Measurements from ENCODE around the gene MAP3K20.
"Not testable (repeated sequence)": the region's sequence is repeated elsewhere in the genome, so short reads cannot be mapped to it uniquely, and the experiment has no call there.

Gene MAP3K20

DNA sequence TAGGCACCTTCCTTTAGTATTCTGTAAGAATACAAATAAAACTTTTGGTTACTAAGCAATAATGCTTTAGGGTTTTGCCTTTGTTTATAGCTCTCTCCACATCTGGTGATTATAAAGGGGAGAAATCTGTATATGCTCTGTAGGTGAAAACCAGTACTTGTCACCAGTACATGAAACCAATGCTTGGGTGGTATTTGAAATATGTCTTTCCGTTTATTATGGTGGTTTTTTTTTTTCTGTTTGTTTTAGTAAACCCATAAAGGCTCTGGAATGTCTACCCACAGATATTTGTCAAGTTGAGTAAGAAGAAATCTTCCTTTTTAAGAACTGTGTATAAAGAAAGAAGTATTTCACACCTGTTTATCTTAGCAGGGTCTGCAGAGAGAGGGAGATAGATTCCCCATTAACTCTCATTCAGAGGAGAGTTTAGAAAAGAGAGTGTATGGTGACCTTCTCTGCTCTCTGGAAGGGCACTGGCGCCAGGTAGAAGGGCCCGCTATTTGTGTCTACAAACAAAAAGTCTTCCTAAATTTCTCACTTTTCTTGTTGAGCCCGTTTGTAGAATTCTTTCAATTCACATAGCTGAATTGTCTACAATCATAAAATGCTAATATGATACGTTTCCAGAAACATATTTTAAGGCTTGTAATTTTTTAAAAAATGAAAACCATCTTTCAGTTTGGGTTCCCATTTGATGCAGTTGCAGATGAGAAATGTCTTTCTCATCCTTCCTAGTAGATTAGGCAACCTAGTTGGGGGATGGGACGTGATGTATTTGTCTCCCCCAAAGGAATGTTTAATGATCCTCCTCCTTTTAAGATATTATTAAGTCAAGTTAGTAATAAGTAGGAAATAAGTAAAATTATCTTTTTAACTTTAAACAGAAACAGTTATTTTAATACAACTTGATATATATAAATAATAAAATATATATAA is 33.9 kb downstream of the MAP3K20 start:
- peaks cover 12% of the 10 kb centered on the region for H3K4me1 Mint-ChIP-seq
- peak overlapping the region; percentile 4 for H3K27ac Mint-ChIP-seq
- H3K27me3 Mint-ChIP-seq = no peaks in the 10 kb centered on the region
- H3K4me3 Mint-ChIP-seq = no peak overlapping the region
- H3K9me3 Mint-ChIP-seq = peaks cover 1% of the 10 kb centered on the region
- ATAC-seq (ENCODE audit: low read depth) (no peak), DNase-seq (ENCODE audit: low spot score in 2 of 2) (no peak)
- peaks cover 5% of the 10 kb centered on the region for H3K36me3 Mint-ChIP-seq

DNA sequence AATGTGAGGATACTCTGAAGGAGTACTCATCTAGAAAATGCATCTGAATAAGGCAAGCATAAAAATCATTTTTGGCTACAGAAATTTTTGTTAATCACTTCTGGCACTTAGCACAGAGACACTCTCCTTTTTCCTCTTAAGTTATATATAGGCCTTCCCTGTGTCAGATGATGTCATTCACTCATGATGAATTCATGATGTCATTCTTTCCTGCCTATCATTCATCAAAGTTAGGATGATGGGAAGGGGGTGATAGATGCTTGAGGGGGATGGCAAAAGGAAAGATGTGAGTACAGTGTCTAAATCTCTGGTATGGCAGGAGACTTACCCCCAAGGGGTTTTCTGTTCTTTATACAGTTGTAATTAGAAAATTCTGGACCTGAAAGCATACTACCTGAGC is 42.0 kb downstream of the MAP3K20 start:
- peaks cover 1% of the 10 kb centered on the region for H3K9me3 Mint-ChIP-seq
- H3K27me3 Mint-ChIP-seq = no peaks in the 10 kb centered on the region
- H3K4me3 Mint-ChIP-seq = no peak overlapping the region
- no peak for ATAC-seq (ENCODE audit: low read depth)
- peaks cover 31% of the 10 kb centered on the region for H3K4me1 Mint-ChIP-seq
- H3K27ac Mint-ChIP-seq = no peak overlapping the region
- peaks cover 19% of the 10 kb centered on the region for H3K36me3 Mint-ChIP-seq
- DNase-seq (ENCODE audit: low spot score in 2 of 2) = no peak

DNA sequence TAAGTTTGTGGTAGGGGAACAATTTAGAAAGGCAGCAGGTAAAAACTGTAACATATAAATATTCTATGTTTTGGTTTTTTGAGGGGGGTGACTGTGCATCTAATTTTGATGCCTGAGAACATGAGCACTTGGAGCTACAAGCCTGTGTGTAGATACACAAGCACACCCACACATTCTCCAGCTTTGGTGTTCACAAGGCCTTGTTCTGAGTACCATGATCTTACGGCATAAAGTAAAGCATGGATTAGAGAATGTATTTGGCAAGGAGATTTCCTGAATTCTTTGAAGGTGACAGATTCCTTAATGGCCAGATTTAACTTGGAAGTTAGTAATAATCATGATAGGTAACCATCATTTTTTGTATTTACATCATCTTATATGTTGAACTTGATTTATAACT is 42.7 kb downstream of the MAP3K20 start:
- no peak overlapping the region for H3K4me3 Mint-ChIP-seq
- peaks cover 24% of the 10 kb centered on the region for H3K36me3 Mint-ChIP-seq
- ATAC-seq (ENCODE audit: low read depth) = no peak
- peaks cover 24% of the 10 kb centered on the region for H3K4me1 Mint-ChIP-seq
- no peak for DNase-seq (ENCODE audit: low spot score in 2 of 2)
- H3K9me3 Mint-ChIP-seq = peaks cover 1% of the 10 kb centered on the region
- H3K27ac Mint-ChIP-seq = no peak overlapping the region
- H3K27me3 Mint-ChIP-seq = no peaks in the 10 kb centered on the region

DNA sequence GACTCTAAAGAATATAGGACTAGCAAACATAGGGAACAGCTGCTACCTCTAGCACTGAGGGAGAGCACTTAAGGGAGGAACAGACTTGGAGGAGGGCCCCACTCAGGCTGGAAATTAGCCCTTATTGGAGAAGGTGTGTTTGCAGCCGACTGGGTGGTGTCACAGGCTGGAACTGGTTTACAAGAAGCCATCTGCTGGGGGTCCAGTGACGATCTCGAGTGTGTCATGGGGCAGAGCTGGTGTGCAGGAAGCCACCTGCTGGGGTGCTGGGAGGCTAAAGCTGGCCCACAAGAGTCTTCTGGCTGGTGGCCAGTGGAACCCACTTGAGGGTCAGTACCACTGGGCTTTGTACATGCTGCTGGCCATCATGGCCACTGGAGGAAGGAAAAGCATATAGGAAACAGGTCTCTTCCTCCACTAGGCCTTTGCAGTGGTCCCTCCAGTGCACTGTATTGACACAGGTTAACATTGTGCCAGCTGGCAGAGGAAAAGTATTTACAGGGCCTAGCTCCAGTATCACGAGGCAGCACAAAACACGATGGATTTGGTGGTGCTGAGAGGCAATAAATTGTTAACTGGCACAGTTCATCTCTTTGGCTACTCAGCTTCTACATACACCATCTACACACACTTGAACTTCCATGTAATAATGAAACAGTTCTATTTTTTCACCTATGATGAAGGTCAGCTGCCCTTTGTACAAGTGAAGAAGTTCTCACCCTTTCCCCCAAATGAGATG is 43.6 kb downstream of the MAP3K20 start:
- ATAC-seq (ENCODE audit: low read depth) (no peak), DNase-seq (ENCODE audit: low spot score in 2 of 2) (no peak)
- Mint-ChIP-seq H3K4me1 (peaks cover 24% of the 10 kb centered on the region), H3K36me3 (peaks cover 24% of the 10 kb centered on the region), H3K9me3 (peaks cover 1% of the 10 kb centered on the region), H3K4me3 (no peak overlapping the region), H3K27ac (no peak overlapping the region), H3K27me3 (no peaks in the 10 kb centered on the region)

DNA sequence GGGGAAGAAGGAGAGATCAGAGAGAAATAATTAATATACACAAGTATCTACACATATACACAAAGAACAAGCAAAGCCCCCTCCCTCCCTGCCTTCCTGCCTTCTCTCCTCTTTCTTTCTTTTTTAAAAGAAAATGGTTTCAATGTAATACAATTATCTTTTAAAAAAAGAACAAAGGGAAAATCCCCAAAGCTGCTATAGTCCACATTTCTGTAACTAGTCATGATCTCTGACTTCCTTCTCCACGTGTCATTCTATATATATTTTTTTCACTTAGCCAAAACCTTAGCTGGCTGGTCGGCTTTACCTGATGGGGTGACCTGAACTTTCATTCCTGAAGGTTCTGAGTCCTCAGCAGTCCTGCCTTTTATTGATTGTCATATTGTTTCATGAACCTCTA is 44.3 kb downstream of the MAP3K20 start:
- Mint-ChIP-seq H3K9me3 (no peaks in the 10 kb centered on the region), H3K4me1 (peaks cover 24% of the 10 kb centered on the region)

DNA sequence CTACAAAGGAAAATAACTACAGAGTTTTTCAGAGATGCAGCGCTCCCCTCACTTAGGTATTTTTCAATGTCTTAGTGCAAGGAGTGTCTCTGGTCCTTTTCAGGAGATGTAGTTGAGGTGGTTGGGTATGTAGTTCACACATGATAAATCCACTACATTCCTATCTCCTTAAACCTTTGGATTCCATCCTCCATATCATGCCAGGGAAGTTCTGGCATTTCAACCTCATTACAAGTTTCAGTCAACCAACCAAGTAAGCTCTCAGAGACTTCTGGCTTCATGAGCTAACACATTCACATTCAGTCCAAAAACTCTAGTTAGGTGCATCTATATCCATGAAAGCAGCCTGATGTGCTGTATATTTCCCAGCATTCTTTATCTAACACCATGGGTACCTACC is 47.3 kb downstream of the MAP3K20 start:
- no peak for ATAC-seq (ENCODE audit: low read depth)
- Mint-ChIP-seq H3K27ac (no peak overlapping the region), H3K36me3 (peaks cover 10% of the 10 kb centered on the region), H3K4me1 (peaks cover 20% of the 10 kb centered on the region), H3K27me3 (no peaks in the 10 kb centered on the region), H3K9me3 (no peaks in the 10 kb centered on the region), H3K4me3 (no peak overlapping the region)
- no peak for DNase-seq (ENCODE audit: low spot score in 2 of 2)

More for the DNA sequence above, 44.3 kb downstream of the MAP3K20 start:
- Mint-ChIP-seq H3K4me3 (no peak overlapping the region), H3K27me3 (no peaks in the 10 kb centered on the region), H3K27ac (no peak overlapping the region), H3K36me3 (peaks cover 17% of the 10 kb centered on the region)
- no peak for ATAC-seq (ENCODE audit: low read depth)
- no peak for DNase-seq (ENCODE audit: low spot score in 2 of 2)

DNA sequence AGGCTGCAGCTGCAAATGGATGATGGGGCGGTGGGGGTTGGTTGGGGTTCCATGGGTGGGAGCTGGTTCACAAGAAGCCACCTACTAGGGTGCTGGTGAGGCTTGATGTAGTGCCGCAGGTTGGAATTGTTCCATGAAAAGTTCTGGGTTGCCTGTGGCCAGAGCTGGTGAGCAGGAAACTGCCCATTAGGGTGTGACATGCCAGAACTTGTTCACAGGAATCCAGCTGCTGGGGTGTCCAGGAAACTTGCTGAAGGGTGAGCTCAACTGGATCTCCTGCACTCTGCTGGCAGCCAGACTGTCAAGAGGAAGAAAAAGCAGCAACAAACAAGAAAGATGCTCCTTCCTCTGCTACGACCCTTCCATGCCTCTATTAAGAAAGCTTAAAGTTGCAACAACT is 48.8 kb downstream of the MAP3K20 start:
- ATAC-seq (ENCODE audit: low read depth) = no peak
- peaks cover 14% of the 10 kb centered on the region for H3K4me1 Mint-ChIP-seq
- DNase-seq (ENCODE audit: low spot score in 2 of 2) = no peak
- H3K27me3 Mint-ChIP-seq = no peaks in the 10 kb centered on the region
- peaks cover 12% of the 10 kb centered on the region for H3K36me3 Mint-ChIP-seq
- no peak overlapping the region for H3K27ac Mint-ChIP-seq
- H3K9me3 Mint-ChIP-seq = no peaks in the 10 kb centered on the region
- H3K4me3 Mint-ChIP-seq = no peak overlapping the region

DNA sequence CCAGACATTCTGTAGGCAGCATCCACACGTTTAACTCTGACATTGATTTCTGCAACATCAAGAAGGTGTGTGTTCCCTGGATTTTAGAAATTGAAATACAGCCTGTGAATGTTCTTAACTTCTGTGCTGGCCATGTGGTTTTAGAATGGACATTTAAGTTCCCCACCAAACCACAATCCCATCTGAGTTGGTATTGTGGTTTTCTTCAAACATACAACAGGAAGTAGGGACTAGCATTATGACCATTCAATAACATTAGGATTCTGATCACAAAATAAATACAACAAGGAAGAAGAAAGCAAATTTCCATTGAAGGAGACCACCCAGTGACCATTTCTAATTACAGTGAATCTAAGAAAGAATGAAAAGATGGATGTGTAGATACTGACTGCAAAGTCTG is 51.2 kb downstream of the MAP3K20 start:
- Mint-ChIP-seq H3K4me3 (no peak overlapping the region), H3K9me3 (no peaks in the 10 kb centered on the region), H3K4me1 (peaks cover 5% of the 10 kb centered on the region), H3K27ac (no peak overlapping the region), H3K36me3 (peaks cover 9% of the 10 kb centered on the region), H3K27me3 (no peaks in the 10 kb centered on the region)
- DNase-seq (ENCODE audit: low spot score in 2 of 2) = no peak
- no peak for ATAC-seq (ENCODE audit: low read depth)

DNA sequence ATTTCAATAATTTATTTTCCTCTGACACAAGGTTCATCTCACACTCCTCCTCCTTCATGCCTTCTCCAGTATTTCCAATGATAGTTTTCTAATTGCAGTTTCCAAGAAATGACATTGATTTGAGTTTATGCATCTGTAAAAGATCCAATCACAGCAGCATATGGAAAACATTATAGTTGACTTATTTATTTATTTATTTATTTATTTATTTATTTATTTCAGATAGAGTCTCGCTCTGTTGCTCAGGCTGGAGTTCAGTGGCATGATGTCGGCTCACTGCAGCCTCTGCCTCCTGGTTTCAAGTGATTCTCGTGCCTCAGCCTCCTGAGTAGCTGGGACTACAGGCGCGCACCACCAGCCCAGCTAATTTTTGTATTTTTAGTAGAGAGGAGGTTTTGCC is 52.5 kb downstream of the MAP3K20 start:
- H3K27ac Mint-ChIP-seq; H3K36me3 Mint-ChIP-seq; H3K27me3 Mint-ChIP-seq; H3K4me1 Mint-ChIP-seq; ATAC-seq (ENCODE audit: low read depth); H3K9me3 Mint-ChIP-seq; DNase-seq (ENCODE audit: low spot score in 2 of 2); H3K4me3 Mint-ChIP-seq: not testable (repeated sequence)

DNA sequence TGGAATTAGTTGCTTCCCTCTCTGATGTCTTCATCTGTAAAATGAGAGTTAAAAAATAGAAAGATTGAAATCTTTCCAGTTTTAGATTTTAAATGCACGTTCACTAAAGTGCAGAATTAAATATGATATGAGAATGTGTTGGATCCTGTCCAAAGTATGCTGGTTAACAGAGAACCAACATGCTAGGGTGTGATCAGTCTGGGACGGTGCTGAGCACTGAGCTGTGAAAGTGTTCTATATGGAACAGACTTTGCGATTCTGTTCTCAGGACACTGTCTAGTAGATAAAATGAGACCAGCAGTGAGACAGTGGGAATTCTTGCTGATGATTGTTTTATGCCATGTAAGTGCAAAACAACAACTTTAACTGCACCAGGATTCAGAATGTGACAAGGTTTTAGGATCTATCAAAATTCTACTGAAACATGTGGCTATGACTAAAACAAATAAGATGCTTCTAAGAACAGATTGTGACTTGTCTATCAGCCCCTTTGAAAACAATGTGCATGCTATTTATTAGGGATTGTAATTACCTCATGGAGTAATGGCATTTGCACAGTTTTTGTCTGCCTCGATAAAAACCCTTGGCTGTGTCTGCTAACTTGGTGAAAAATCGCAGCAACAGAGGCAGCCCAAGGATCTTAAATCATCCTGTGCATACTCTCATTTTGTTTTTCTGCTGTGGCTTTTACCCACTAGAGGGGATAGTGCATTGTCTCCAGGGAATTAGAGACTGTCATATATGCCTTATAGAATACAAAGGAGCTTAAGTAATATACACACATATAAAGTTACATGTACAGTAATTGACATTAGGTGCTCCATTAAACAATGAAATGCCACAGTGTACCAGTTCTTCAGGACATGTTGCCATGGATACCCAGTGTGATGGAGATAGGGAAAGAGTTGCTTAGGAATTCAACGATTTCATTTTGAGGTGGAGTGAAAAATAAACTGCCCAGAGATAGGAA is 55.1 kb downstream of the MAP3K20 start:
- ATAC-seq (ENCODE audit: low read depth) (no peak), DNase-seq (ENCODE audit: low spot score in 2 of 2) (no peak)
- Mint-ChIP-seq H3K4me3 (no peak overlapping the region), H3K9me3 (no peaks in the 10 kb centered on the region), H3K27me3 (no peaks in the 10 kb centered on the region), H3K4me1 (peaks cover 5% of the 10 kb centered on the region), H3K27ac (no peak overlapping the region), H3K36me3 (peaks cover 4% of the 10 kb centered on the region)

DNA sequence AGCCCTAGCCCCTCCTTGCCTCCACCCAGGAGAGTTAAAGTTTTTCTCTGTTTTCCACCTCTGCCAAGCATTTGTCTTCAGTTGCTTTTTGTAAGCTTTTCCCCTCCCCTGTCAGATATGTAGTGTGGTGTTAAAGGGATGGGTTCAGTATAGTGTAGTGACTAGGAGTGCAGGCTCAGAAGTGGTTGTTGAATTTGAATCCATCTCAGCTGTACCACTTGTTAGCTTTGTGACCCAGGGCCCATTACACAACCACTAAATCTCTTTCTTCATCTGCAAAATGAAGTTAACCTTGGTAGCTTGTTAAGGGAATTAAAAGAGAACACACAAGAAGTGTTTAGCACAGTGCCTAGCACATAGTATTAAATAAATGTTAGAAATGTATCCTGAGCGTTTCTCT is 56.9 kb downstream of the MAP3K20 start:
- no peak overlapping the region for H3K27ac Mint-ChIP-seq
- peaks cover 12% of the 10 kb centered on the region for H3K4me1 Mint-ChIP-seq
- peaks cover 2% of the 10 kb centered on the region for H3K36me3 Mint-ChIP-seq
- H3K27me3 Mint-ChIP-seq = no peaks in the 10 kb centered on the region
- no peaks in the 10 kb centered on the region for H3K9me3 Mint-ChIP-seq
- ATAC-seq (ENCODE audit: low read depth) (no peak), DNase-seq (ENCODE audit: low spot score in 2 of 2) (no peak)
- no peak overlapping the region for H3K4me3 Mint-ChIP-seq

DNA sequence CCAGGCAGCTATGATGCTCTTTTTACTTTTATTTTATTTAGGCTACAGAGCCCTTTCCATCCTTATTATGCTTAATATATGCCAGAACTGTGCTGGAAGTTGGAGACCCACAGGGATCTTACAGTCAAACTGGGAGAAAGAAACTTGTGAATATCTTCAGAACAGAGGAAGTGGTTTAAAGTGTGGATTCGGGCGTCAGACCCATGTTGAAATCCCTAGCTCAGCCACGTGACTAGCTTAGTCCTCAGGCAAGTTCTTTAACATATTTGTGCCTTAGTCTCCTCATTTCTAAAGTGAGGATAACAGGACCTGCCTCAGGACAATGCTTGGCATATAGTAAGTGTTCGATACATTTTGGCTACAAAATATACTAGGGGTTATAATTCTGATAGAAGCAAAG is 59.1 kb downstream of the MAP3K20 start:
- ATAC-seq (ENCODE audit: low read depth) = no peak
- no peak for DNase-seq (ENCODE audit: low spot score in 2 of 2)
- Mint-ChIP-seq H3K9me3 (no peaks in the 10 kb centered on the region), H3K4me1 (peaks cover 9% of the 10 kb centered on the region), H3K4me3 (no peak overlapping the region), H3K27ac (no peak overlapping the region), H3K27me3 (no peaks in the 10 kb centered on the region), H3K36me3 (no peaks in the 10 kb centered on the region)

DNA sequence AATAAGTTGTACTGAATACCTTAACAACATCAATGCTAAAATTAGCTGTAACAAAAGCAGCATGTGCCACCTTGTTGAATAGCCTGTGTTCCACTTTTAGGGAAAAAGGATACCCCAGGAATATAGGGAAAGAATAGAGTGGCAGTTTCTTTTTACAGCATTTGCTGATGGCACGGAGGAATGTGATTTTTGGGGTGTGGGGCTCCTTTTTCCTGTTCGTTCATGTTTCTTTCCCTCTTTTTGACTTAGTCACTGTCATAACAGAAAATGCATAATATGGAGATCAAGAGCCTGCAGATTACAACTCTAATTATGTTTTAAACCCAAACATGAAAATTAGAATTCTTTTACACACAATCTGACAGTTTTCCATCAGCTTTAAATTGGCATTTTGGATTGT is 60.4 kb downstream of the MAP3K20 start:
- H3K27me3 Mint-ChIP-seq = no peaks in the 10 kb centered on the region
- peaks cover under 1% of the 10 kb centered on the region for H3K9me3 Mint-ChIP-seq
- DNase-seq (ENCODE audit: low spot score in 2 of 2) (no peak), ATAC-seq (ENCODE audit: low read depth) (no peak)
- peaks cover 3% of the 10 kb centered on the region for H3K36me3 Mint-ChIP-seq
- H3K27ac Mint-ChIP-seq = no peak overlapping the region
- peaks cover 9% of the 10 kb centered on the region for H3K4me1 Mint-ChIP-seq
- H3K4me3 Mint-ChIP-seq = no peak overlapping the region

DNA sequence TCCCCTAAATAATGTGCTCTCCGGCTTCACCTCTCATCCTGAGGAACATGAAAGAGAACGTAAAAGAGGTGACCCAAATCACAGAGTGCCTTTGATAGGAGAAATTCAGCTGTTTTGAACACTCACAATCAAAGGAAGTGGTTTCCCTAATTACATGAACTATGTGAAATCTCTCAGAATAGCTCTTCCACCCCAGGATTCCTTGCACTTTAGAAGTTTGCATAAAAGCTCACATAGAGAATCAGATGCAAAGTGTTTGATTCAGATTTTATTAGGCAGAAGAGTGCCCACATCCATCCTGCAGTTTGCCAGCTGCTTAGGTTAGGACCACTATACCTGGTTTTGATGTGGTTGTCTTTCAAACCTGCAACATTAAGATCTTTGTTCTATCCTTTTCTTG is 61.0 kb downstream of the MAP3K20 start:
- peaks cover 2% of the 10 kb centered on the region for H3K9me3 Mint-ChIP-seq
- peaks cover 7% of the 10 kb centered on the region for H3K36me3 Mint-ChIP-seq
- no peak overlapping the region for H3K27ac Mint-ChIP-seq
- no peak overlapping the region for H3K4me3 Mint-ChIP-seq
- H3K4me1 Mint-ChIP-seq = peaks cover 9% of the 10 kb centered on the region
- ATAC-seq (ENCODE audit: low read depth) (no peak), DNase-seq (ENCODE audit: low spot score in 2 of 2) (no peak)
- H3K27me3 Mint-ChIP-seq = no peaks in the 10 kb centered on the region
